B cell (primary cell): ENCODE measurements around the gene RAPGEF1. TPM values are rescaled to one million over a fixed set of nuclear protein-coding genes. Genes with fewer than 3 reads are reported as not detected.

Source experiments
- ATAC-seq: fragments of 200-7000 bp; cut with Tn5 transposase; one replicate; pipeline ENCODE4 v1.10.0; 2021; ENCODE audit warnings: low read depth, mild to moderate bottlenecking, moderate number of reproducible peaks, moderate library complexity
- CTCF ChIA-PET: fragments of 350-600 bp; sonication (Branson Sonifier 250); formaldehyde crosslinking; loops from one replicate; lab custom pipeline; 2021; ENCODE audit warnings: antibody characterized with exemption, inconsistent platforms; lab: Charles Lee
- POLR2A ChIA-PET: fragments of 350-600 bp; sonication (Branson Sonifier 250); formaldehyde crosslinking; loops from one replicate; lab custom pipeline; 2021; ENCODE audit warnings: antibody characterized with exemption; lab: Charles Lee
- DNase-seq: peaks from one replicate; pipeline ENCODE4 v3.0.0; 2013
- H2AFZ ChIP-seq: 2 replicates; pipeline ENCODE4 v1.6.1; 2012; ENCODE audit warnings: mild to moderate bottlenecking, low read depth, low read length; ENCODE audit not compliant: insufficient read depth, poor library complexity, severe bottlenecking
- H3K27ac ChIP-seq, 2 donors: 1 replicate in 1 of 2; 2 replicates in 1 of 2; pipeline ENCODE4 v1.5.1; 2012 to 2013; ENCODE audit warnings: low read length in 2 of 2, mild to moderate bottlenecking in 2 of 2, moderate library complexity in 1 of 2
- H3K27me3 ChIP-seq, 4 experiments: fragments of 200-600 bp in 1 of 4; sonication (generic) in 1 of 4; replicated peaks in 1 of 4; 1 replicate in 2 of 4; 2 replicates in 2 of 4; pipeline versions ENCODE4 v1.6.1 to v1.7.0; 2013 to 2016; ENCODE audit warnings: low read length in 3 of 4, mild to moderate bottlenecking in 2 of 4, mixed read lengths in 1 of 4, moderate library complexity in 1 of 4; ENCODE audit not compliant: insufficient read depth in 4 of 4, control insufficient read depth in 3 of 4; ENCODE audit errors: control extremely low read depth in 1 of 4
- H3K36me3 ChIP-seq, 2 experiments: replicated peaks in 1 of 2; 1 replicate in 1 of 2; 2 replicates in 1 of 2; pipeline versions ENCODE4 v1.6.1 to v1.7.1; 2013; ENCODE audit warnings: low read length in 1 of 2; ENCODE audit not compliant: insufficient read depth in 2 of 2, control insufficient read depth in 1 of 2; ENCODE audit errors: control extremely low read depth in 1 of 2, extremely low read depth in 1 of 2
- H3K4me1 ChIP-seq, 2 donors: fragments of 200-600 bp in 1 of 2; sonication (generic) in 1 of 2; 1 replicate in 1 of 2; 2 replicates in 1 of 2; pipeline versions ENCODE4 v1.5.1 to v1.6.1; 2013 to 2017; ENCODE audit warnings: low read length in 2 of 2; ENCODE audit not compliant: control insufficient read depth in 2 of 2, insufficient read depth in 2 of 2
- H3K4me2 ChIP-seq: replicated peaks from 2 replicates; pipeline ENCODE3; 2012; ENCODE audit warnings: mild to moderate bottlenecking, low read depth, low read length; ENCODE audit not compliant: poor library complexity, severe bottlenecking
- H3K4me3 ChIP-seq, 5 experiments: fragments of 200-600 bp in 1 of 5; sonication (generic) in 1 of 5; 1 replicate in 3 of 5; 2 replicates in 2 of 5; pipeline versions ENCODE4 v1.5.1 to v1.7.0; 2011 to 2016; ENCODE audit warnings: low read length in 4 of 5, mild to moderate bottlenecking in 4 of 5, low read depth in 2 of 5, control low read depth in 1 of 5, moderate library complexity in 1 of 5; ENCODE audit not compliant: insufficient read depth in 1 of 5; ENCODE audit errors: control extremely low read depth in 1 of 5, extremely low read depth in 1 of 5
- H3K79me2 ChIP-seq: fragments of 200-600 bp; sonication (generic); one replicate; pipeline ENCODE4 v1.6.0; 2016; ENCODE audit warnings: low read length; ENCODE audit not compliant: control insufficient read depth, insufficient read depth
- H3K9ac ChIP-seq: fragments of 200-600 bp; sonication (generic); 2 replicates; pipeline ENCODE4 v1.6.1; 2017; ENCODE audit warnings: mild to moderate bottlenecking, low read length, moderate library complexity
- H3K9me3 ChIP-seq, 3 donors: one replicate each; pipeline versions ENCODE4 v1.6.1 to v1.7.1; 2013; ENCODE audit warnings: low read length in 2 of 3; ENCODE audit not compliant: control insufficient read depth in 2 of 3, insufficient read depth in 1 of 3; ENCODE audit errors: control extremely low read depth in 1 of 3
- H4K20me1 ChIP-seq: 2 replicates; pipeline ENCODE4 v1.6.0; 2012; ENCODE audit warnings: mild to moderate bottlenecking, low read length; ENCODE audit not compliant: insufficient read depth, control insufficient read depth, poor library complexity, severe bottlenecking
- H3K27ac Mint-ChIP-seq: one replicate; pipeline ENCODE4 v1.8.0; 2021; ENCODE audit warnings: mixed read lengths
- H3K27me3 Mint-ChIP-seq: one replicate; pipeline ENCODE4 v1.8.0; 2021; ENCODE audit warnings: mixed read lengths
- H3K4me1 Mint-ChIP-seq: one replicate; pipeline ENCODE4 v1.8.0; 2021; ENCODE audit warnings: mixed read lengths
- H3K4me3 Mint-ChIP-seq: one replicate; pipeline ENCODE4 v1.8.0; 2021; ENCODE audit warnings: mixed read lengths
- H3K9me3 Mint-ChIP-seq: one replicate; pipeline ENCODE4 v1.8.0; 2022; ENCODE audit warnings: mixed read lengths; ENCODE audit not compliant: insufficient read depth
- CTCF ChIP-seq: fragments of 200-600 bp; IDR thresholded peaks from one replicate; pipeline ENCODE4 v1.8.0; 2022; ENCODE audit warnings: antibody characterized with exemption, mild to moderate bottlenecking
- EZH2 ChIP-seq: IDR thresholded peaks from 2 replicates; pipeline ENCODE4 v1.6.1; 2012; ENCODE audit warnings: borderline replicate concordance, low read depth, mild to moderate bottlenecking, moderate library complexity, low read length; ENCODE audit not compliant: insufficient read depth, poor library complexity, severe bottlenecking
- WGBS: methylation state at CpG from one replicate; pipeline ENCODE4 v1.1.5; 2013; ENCODE audit warnings: missing lambda C conversion rate; ENCODE audit not compliant: insufficient coverage; 5-methylcytosine and 5-hydroxymethylcytosine counted together
- intact Hi-C: fragments of 100-400 bp; cut with micrococcal nuclease; formaldehyde crosslinking; loops from one replicate; pipeline ENCODE4 v1.10.0; 2022
- polyA plus RNA-seq: library from polyadenylated mRNA; depleted of rRNA; stranded (reverse); fragments of >200 nt; gene quantifications from 2 replicates; pipeline ENCODE4 v1.2.3, GENCODE V29; 2012
- total RNA-seq, 2 donors: library from RNA; stranded (reverse); fragments of 120-200 nt in 1 of 2; gene quantifications; 1 replicate in 1 of 2; 2 replicates in 1 of 2; pipeline versions ENCODE4 v1.2.3 to v1.2.4, GENCODE V29; 2013 to 2022

Gene RAPGEF1
- total and polyA plus RNA-seq, 2 donors (not counting 1 experiment from before 2014, with no cell fraction given), result 134 to 447 TPM

GRCh38 chr9:131773911-131774379 is 34.1 kb upstream of the RAPGEF1 start:
- no peak overlapping the region for H2AFZ ChIP-seq
- CTCF ChIA-PET, result interaction anchor here (1.4 kb wide), 1 partner anchor 12 kb away, joined by 5 read pairs; no protein-coding TSS in a partner anchor
- H3K27me3 ChIP-seq, result peaks cover 0 to 15% (median 2%) of the 10 kb centered on the region in 4 experiments
- H3K4me1 Mint-ChIP-seq, result no peaks in the 10 kb centered on the region
- H3K79me2 ChIP-seq, result no peaks in the 10 kb centered on the region
- WGBS, result 20% methylated on average over 4 of the region's 6 CpGs
- no peaks in the 10 kb centered on the region for H4K20me1 ChIP-seq
- H3K4me1 ChIP-seq, result no peaks in the 10 kb centered on the region
- intact Hi-C loops, result no loop called here
- H3K36me3 ChIP-seq, result no peaks in the 10 kb centered on the region
- H3K4me3 ChIP-seq, result no peak overlapping the region
- POLR2A ChIA-PET, result interaction anchor here (0.6 kb wide), 1 partner anchor 441 kb away, joined by 7 read pairs; no protein-coding TSS in a partner anchor
- ATAC-seq (no peak), DNase-seq (peak; percentile 29)
- no peak overlapping the region for H3K27ac ChIP-seq
- no peak overlapping the region for H3K27ac Mint-ChIP-seq
- peaks cover 34% of the 10 kb centered on the region for H3K27me3 Mint-ChIP-seq
- no peak overlapping the region for H3K9ac ChIP-seq
- no peak for TF ChIP-seq CTCF
- no peak for TF ChIP-seq EZH2
- H3K4me2 ChIP-seq, result no peak overlapping the region
- H3K4me3 Mint-ChIP-seq, result no peak overlapping the region
- H3K9me3 ChIP-seq, result peaks cover 0 to 12% (median 0%) of the 10 kb centered on the region in 3 donors
- H3K9me3 Mint-ChIP-seq, result no peaks in the 10 kb centered on the region

GRCh38 chr9:131772940-131773339 is 33.1 kb upstream of the RAPGEF1 start:
- intact Hi-C loops, result no loop called here
- Histone ChIP-seq H3K79me2 (no peaks in the 10 kb centered on the region), H3K4me1 (no peaks in the 10 kb centered on the region), H3K4me3 (no peak overlapping the region), H3K9ac (no peak overlapping the region), H3K27ac (no peak overlapping the region), H4K20me1 (no peaks in the 10 kb centered on the region), H3K27me3 (peaks cover 0 to 15% (median 2%) of the 10 kb centered on the region in 4 experiments), H2AFZ (no peak overlapping the region), H3K9me3 (peaks cover 0 to 12% (median 0%) of the 10 kb centered on the region in 3 donors), H3K4me2 (no peak overlapping the region), H3K36me3 (no peaks in the 10 kb centered on the region)
- 42% methylated on average over 3 of the region's 3 CpGs for WGBS
- Mint-ChIP-seq H3K27ac (no peak overlapping the region), H3K4me3 (no peak overlapping the region), H3K27me3 (peaks cover 32% of the 10 kb centered on the region), H3K9me3 (no peaks in the 10 kb centered on the region), H3K4me1 (no peaks in the 10 kb centered on the region)
- ChIA-PET CTCF (interaction anchor here (2.2 kb wide), 1 partner anchor 10 kb away, joined by 7 read pairs; no protein-coding TSS in a partner anchor), POLR2A (no interaction called here)
- TF ChIP-seq CTCF (no peak), EZH2 (no peak)
- ATAC-seq, result no peak
- no peak for DNase-seq
